ENCODE measurements around the gene LRAT.
A peak's percentile ranks its signal among the peaks of the same experiment; 100 is the strongest.

- TF ChIP-seq POLR2A (IDR thresholded peaks at IDR 0.05) = no peak
- peak in 10 of 12 donors; percentile 14 to 49 (median 30) for TF ChIP-seq CTCF (IDR thresholded peaks at IDR 0.05)
These were observed 35.7 kb downstream of the LRAT start for GRCh38 chr4:154779362-154779947.

Data from heart left ventricle (tissue), 13 donors.